Epidermal melanocyte (primary cell): ENCODE results near the gene SLAMF9.

Source experiments
- DNase-seq: peaks from one replicate; pipeline ENCODE4 v3.0.0; 2011; ENCODE audit warnings: low spot score; ENCODE audit not compliant: insufficient read length

SLAMF9 gene

DNA sequence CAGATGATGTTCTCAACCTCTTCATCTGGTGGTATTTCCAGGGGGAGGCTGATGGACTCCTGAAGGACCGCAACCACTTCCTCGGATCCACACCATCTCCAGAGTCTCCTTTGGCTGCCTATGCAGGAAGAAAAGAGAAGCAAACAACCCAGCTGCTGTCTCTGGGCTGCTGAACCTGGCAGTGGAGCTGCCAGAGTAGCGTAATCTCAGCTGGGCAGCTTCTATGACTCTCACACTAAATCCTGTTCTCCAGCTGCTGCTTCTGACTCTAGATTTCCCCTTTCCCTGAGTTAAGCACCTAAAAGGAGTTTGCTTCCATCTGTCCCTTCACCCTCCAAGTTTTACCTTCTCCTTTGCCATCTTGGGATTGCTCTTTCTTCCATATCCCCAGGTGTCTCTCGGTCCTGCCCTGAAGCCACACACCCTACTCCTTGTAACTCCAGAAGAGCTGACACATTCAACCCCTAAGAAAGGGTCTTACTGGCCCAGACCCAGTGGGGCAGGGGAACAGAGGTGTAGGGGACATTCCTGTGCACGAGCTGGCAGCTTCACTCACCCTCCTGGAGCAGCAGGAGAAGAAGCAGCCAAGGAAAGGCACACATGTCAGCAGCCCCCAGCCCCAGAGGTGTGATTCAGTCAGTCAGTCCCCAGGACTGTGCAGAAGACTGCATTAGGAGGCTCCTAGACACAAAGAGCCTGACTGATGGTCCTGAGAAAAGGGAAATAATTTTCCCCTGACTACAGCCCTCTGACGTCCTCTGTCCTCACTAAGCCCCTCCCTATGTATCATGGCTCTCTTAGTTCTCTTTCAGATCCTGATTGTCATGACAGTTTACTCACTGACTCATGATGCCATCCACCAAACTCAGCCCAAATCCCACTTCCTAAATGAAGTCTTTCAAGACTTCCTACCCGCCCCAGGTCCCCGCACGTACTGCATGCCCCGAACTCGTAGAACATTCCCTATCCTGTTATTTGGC, at the start of gene SLAMF9:
Gene SLAMF9 (minus strand): TSS at position 702 of the 980 bp plus-strand sequence. CDS start 100 bp downstream, at position 602.
- no peak for DNase-seq

DNA sequence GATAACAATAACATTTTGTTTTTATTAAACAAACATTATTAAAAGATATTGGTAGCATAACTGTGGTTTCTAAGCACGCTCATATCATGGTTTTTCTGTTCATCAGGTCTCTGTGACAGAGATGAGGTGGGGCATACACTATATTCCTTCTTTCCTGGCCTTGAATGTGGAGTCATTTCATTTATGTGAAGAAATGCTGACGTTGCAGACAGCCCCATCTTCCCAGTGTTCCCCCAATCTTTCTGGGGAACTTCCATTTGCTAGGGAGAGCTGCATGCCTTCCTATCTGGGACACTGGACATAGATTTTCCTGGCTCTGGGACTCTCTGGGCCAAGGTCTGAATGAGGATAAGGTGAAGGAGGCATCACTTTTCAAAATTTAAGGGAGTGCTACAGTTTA, 47.4 kb upstream of the SLAMF9 start:
- no peak for DNase-seq

DNA sequence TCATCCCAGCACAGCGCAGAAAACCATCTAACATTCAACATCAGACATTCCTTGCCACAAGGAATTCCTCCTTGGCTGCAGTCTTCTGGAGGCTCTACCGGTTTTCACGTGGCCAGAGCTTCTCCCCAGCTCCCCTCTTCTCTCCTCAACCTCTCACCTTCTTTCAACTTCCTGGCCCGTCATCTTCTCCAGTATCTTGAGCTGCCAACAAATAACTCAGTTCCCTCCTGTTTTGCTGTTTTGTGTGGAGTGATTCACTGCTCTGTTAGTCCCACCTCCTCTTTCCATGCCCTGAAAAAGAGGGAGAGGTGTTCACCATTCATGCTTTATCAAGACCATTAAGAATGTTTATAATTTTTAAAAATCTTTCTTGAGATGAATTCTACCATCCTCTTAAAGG, 45.2 kb upstream of the SLAMF9 start:
- no peak for DNase-seq

- DNase-seq, result no peak
These were observed 42.6 kb upstream of the SLAMF9 start for GRCh38 chr1:159996653-159997052.

DNA sequence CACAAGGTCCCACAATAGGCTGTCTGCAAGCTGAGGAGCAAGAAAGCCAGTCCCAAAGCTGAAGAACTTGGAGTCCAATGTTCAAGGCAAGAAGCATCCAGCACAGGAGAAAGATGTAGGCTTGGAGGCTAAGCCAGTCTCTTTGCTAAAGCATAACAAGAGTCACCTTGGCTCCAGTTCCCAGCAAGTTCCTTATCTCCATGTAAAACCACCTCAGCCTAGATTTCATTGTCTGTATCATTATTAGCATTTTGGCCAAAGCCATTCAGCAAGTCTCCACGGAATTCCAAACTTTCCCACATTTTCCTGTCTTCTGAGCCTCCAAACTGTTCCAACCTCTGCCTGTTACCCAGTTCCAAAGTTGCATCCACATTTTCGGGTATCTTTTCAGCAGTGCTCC, 40.9 kb upstream of the SLAMF9 start:
- no peak for DNase-seq

DNA sequence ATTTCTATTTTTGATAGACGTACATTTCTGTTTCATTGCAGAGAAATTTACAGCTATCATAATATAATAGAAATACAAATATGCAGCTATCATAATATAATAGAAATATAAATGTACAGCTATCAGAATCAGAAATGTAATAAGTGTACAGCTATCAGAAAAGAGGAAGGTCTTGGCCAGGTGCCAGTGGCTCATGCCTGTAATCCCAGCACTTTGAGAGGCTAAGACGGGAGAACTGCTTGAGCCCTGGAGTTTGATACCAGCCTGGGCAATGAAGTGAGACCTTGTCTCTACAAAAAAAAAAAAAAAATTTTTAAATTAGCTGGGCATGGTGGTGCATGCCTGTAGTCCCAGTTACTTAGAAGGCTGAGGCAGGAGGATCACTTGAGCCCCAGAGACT, 39.9 kb upstream of the SLAMF9 start:
- no peak for DNase-seq

DNA sequence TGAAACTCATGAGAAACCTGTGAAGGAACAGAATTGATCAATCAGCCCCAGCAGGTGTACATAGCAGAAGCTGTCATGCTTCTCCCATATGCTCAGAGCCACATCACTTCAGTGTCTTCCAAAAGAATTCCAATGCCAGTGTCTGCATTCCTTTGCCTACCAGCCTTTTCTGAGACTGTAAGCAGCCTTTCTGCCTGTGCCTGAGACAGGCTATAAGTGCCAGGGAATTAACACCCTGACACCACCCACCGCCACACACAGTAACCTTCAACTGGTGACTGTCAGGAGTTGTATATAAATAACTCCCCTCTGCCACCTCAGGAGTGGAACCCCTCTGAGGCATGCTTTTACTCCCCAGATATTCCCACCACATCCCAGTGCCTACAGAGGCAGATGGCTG, 38.1 kb upstream of the SLAMF9 start:
- no peak for DNase-seq

GRCh38 chr1:159991513-159991912, 37.5 kb upstream of the SLAMF9 start:
- DNase-seq, result no peak

DNA sequence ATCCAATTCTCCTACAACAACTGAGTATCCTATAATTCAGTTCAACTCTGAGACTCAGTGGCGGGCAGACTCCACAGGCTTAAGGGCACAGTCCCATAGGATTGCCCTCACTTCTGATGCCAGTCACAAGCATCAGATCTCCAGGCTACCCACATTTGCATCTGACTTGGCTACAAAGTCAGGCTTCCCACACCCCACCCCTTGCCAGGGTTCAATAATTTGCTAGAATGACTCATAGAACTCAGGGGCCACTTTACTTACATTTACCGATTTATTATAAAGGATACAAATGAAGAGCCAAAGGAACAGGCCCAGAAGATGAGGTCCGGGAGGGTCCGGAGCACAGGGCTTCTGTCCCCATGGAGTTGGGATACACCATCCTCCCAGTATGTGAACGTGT, 36.0 kb upstream of the SLAMF9 start:
- DNase-seq, result no peak

DNA sequence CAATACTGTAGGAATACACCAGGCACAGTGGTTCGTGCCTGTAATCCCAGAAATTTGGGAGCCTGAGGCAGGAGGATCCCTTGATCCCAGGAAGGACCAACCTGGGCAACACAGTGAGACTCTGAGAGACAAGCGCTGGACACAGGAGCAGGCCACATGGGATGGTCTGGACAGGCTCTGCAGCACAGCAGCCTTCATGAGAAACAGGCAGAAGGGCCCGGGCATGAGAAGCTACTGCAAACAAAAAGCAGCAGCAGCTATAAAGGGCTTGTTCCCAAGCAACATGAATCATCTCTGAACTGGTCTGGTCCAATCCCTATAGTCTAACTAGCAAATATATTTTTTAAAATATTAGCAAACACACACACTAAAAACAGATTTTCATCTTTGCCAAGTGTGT, 35.5 kb upstream of the SLAMF9 start:
- no peak for DNase-seq

- no peak for DNase-seq
These were observed 34.0 kb upstream of the SLAMF9 start for GRCh38 chr1:159988006-159988405.

DNA sequence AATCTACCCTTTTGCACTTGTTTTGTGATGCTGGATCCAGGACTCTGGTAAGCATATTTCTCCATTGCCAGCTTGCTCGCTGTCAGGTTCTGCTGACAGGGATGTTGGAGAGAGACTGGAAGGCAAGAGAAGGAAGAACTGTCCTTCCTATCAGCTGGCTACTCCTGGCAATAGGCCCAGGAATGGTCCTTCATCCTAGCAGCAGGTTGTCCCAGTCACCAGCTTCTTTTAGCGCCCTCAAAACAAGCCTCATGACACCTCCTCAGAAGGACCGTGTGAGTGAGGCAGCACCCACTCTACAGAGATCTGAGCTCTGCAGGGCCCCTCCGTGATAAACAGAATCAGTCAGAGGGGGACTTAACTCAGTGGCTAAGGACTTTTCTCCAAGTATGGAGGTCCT, 33.1 kb upstream of the SLAMF9 start:
- no peak for DNase-seq

- DNase-seq, result no peak
These were observed 32.5 kb upstream of the SLAMF9 start for GRCh38 chr1:159986531-159986930.

GRCh38 chr1:159986093-159986492, 32.1 kb upstream of the SLAMF9 start:
- no peak for DNase-seq

- no peak for DNase-seq
These were observed 31.4 kb upstream of the SLAMF9 start for GRCh38 chr1:159985473-159985872.

DNA sequence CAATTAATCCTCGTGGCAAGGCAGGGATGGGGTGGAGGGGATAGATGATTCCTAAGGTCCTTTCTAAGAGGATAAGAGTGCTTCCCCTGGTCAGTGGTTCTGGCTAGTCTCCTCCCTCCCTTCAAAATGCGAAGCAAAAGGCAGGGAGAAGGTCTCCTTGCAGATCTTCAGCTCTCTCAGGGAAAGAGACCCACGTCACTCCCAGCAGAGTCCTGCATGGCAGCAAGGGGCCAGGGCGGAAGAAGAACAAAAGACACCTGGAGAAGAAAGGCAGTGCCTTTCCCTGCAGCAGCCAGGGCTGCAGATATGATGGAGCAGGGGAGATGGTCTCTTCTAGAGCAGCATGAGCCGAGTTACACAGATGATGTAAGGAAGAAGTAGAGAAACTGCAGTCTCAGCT, 29.6 kb upstream of the SLAMF9 start:
- no peak for DNase-seq

GRCh38 chr1:159982280-159982679, 28.2 kb upstream of the SLAMF9 start:
- no peak for DNase-seq

- DNase-seq, result no peak
These were observed 27.5 kb upstream of the SLAMF9 start for GRCh38 chr1:159981351-159982055.

GRCh38 chr1:159980786-159981185, 26.7 kb upstream of the SLAMF9 start:
- no peak for DNase-seq

DNA sequence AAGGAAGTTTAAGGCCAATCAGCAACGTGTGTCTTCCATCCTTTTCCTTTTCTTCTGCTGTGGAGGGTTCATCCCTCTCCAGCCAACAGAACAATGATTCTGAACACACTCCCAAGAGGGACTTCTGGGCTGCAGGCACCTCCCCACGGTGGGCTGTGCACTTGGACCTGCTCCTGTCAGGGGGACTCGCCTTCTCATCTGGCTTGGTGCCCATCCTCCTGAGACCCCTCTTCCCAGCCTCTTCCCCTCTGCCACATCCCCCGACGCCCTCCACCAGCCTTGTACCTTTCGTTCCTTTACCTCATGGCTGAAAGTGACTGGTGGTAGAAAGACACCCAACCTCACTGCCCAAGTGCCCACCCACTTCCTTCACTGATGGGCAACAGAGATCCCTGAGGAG, 26.0 kb upstream of the SLAMF9 start:
- DNase-seq, result no peak

DNA sequence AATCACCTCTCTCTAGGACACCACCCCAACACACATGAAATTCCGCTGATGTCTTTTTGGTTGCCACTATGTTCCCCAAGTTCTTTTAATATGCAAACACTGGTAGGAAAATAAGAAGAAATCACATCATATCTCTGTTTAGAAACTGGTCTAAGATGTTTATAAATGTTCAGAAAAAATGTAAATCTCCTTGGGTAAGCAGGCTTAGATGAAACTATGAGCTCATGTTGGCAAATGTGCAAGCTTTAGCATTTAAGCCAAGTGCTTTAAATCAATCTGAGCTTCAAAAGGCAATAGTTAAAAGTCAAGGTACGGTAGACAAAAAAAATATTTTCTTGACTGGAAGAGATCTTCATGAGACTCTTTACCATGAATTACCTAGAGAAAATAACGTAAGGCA, 25.2 kb upstream of the SLAMF9 start:
- no peak for DNase-seq

DNA sequence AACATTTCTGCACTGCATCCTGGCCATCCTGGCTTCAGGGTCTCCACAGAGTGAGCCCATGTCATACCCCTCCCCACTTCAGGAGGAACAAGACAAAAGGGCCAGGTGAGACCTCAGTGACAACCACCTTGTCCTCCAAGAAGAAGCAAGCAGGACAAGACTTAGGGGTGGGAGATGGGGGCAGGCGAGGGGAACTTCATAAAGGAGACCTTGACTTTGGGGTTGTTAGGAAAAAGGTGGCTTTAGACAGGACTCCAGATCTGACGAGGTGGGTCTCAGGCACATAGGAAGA, 24.0 kb upstream of the SLAMF9 start:
- no peak for DNase-seq
